GM21447 (cell line): ENCODE data around the gene TOM1L2.

Experiments
- ATAC-seq: cut with Tn5 transposase; IDR thresholded peaks from one replicate; pipeline ENCODE4 v1.9.1; 2021; ENCODE audit not compliant: unreplicated experiment

TOM1L2 gene

GRCh38 chr17:17900615-17901520, 71.3 kb downstream of the TOM1L2 start:
- no peak for ATAC-seq

DNA sequence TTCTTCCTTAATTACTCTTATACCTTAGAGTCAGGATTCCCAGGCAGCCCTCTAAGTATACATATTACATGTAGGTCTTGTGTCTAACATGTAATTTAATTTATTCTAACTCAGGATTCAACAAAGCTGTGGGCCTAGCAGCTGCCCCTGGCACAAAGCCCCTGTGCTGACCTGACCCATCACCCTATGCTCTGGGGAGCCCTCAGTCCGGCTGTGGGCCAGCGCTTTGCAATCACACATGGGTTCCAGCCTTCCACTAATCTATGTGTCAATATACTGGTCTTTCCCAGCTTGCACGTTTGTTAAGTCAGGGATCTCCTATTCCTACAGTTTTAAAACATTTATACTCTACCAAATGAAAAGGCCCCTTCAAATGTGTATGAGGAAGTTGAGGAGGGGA, 72.7 kb downstream of the TOM1L2 start:
- no peak for ATAC-seq

DNA sequence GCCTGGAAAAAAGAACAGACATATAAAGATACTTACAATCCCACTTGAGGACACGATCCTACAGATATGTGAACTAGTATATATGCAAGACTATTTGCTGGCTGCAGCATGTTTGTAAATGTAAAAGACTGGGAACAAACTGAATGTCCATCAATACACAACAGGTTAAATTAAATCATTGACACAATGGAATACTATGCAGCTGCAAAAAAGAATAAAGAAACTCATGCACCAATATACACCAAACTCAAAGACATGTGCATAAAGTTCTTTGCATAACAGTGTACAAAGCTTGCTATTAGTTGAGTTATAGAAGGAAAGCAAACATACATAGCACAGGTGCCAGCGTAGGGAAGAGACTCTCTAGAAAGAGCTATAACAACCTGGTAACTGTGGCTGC, 73.5 kb downstream of the TOM1L2 start:
- ATAC-seq: no peak

GRCh38 chr17:17897442-17897841, 74.8 kb downstream of the TOM1L2 start:
- peak; percentile 62 for ATAC-seq

DNA sequence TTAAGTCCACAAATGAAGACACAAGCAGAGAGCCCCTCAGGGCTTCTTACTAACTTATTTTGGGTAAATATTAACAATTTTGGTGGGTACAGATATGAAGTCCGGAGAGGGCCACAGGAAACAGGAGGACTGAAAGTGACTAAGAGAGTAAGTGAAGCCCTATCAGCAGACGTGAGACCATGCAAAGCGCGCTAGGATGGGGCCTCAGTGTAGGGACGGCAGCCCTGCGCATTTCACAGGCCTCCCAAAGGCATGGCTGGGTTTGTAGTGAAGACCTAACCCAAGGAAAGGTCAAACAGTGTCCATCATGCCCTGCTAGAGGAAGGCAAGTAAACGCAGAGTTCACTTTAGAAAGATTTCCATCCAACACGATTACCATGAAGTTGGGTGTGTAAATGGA, 75.5 kb downstream of the TOM1L2 start:
- no peak for ATAC-seq

GRCh38 chr17:17893801-17894644, 78.2 kb downstream of the TOM1L2 start:
- ATAC-seq: no peak

DNA sequence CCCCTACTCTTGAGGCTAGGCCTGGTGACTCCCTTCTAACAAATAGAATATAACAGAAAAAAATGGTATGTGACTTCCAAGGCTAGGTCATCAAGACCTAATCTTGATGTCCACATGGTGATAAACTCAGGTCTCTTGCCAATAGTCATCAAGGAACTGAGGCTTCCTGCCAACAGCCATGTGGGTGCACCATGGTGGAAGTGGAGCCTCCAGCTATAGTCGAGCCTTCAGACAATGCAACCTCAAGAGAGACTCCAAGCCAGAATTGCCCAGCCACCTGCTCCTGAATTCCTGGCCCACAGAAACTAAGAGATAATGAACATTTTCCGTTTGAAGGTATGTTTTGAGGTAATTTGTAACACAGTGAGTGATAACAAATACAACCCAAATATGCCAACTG, 79.5 kb downstream of the TOM1L2 start:
- ATAC-seq: no peak

GRCh38 chr17:17892009-17892408, 80.2 kb downstream of the TOM1L2 start:
- no peak for ATAC-seq

- ATAC-seq: no peak
Measured at GRCh38 chr17:17890773-17891759, 81.1 kb downstream of the TOM1L2 start.

- no peak for ATAC-seq
Measured at GRCh38 chr17:17889922-17890321, 82.3 kb downstream of the TOM1L2 start.

DNA sequence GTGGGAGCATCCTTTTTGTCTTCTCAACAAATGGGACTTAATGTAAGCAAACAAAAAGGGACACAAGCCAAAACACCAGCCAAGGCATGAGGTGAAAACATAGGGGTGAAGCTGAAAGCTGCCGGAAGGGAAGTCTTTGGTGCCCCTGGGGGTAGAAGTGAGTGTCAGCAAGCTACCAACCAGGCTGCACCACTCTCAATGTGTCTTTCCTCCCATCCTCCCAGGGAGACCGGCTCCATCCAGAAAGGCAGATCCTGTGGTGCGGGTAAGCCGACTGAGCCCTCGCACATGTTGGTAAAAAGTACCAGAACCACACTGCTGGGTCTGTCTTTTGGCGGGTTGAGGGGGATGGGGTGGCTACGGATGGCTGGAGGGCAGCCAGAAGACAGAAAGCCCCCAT, 83.4 kb downstream of the TOM1L2 start:
- ATAC-seq: no peak

GRCh38 chr17:17888371-17888770, 83.8 kb downstream of the TOM1L2 start:
- no peak for ATAC-seq

GRCh38 chr17:17887752-17888304, 84.4 kb downstream of the TOM1L2 start:
- no peak for ATAC-seq

DNA sequence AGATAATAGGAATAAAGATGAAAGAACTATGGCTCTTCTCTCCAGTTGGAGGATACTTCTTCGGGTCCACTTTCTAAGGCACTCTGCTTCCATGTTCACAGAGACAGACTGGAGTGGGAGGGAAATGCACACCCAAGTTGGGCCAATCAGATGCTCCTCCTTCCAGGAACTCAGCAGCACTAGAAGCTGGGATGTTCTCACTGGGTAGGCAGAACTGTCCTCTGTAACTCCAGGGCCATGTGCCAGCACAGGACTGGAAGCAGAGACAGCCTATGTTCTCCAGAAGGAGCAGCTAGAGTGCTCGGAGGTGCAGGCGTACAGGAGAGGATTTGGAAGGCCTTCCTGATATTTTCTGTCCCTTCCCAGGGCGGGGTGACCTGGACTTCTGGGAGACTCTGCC, 85.5 kb downstream of the TOM1L2 start:
- no peak for ATAC-seq

GRCh38 chr17:17886226-17886625, 86.0 kb downstream of the TOM1L2 start:
- ATAC-seq: no peak

- ATAC-seq: no peak
Measured at GRCh38 chr17:17884391-17885357, 87.5 kb downstream of the TOM1L2 start.

DNA sequence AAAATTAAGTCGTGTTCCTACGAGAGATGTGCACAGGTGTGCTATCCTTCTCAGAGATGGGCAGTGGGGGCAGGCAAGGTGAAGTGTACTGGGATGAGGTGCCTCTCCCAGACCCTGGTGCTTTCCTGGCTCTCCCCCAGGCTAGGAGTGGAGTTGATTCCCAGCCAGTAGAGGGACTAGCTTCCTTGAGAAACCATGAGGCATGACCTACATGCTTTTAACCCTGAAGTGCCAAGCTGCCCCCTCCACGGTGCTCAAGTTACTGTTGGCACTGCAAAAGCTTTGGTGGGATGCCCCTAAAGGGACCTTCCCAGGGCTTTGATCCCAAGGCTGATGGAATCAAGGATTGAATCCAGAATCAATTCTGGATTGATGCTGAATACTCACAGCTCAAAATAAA, 88.4 kb downstream of the TOM1L2 start:
- ATAC-seq: no peak

DNA sequence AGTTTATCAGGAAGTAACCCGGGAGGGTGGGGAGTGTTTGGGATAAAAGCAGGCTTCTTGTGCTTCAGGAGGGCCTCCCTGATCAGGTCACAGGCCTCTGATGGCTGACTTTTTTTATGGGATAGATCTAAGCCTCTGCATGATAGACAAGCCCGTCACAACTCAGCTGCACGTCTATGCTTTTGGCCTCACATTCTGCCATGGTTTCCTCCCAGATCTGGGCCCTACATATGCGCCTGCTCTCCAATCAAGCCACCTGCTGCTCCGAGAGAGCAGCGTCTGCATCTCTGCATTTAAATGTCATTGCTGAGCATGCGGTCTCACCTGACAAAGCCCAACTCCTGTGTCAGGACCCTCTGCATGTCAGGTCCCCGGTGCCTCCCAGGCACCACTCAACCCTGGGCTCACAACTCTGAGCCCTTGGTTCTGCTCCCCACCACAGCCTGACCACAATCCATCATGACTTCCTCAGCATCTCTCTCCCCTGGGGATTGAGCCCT, 90.1 kb downstream of the TOM1L2 start:
- no peak for ATAC-seq

- ATAC-seq: no peak
Measured at GRCh38 chr17:17880577-17881196, 91.5 kb downstream of the TOM1L2 start.
